ENCODE measurements around the gene RAB10.

RAB10 gene

DNA sequence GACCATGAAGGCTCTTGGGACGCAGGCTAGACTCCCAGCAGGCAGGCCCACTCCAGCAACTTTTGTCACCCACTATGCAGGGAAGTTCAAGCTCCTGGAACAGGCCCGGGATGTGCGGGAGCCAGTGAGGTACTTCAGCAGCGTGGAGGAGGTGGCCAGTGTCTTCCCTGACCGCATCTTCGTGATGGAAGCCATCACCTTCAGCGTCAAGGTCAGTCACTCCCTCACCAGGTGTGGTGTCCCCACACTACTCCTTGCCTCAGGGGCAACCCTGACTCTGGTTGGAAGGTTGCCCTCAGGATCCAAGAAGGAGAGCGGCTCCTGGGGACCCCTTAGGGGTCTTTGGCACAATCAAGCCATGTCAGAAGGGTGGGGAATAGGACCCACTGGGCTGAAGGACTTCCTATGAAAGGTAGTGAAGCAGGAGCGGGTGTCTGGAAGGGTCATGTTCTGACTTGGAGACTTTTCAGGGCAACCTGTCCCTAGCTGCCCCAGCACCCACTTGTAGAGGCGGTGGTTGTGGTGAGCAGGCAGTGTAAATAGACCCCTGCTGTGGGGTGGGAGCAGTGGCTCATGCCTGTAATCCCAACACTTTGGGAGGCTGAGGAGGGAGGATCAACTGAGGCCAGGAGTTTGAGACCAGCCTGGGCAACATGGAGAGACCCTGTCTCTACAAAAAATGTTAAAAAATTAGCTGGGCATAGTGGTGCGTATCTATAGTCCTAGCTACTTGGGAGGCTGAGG is 149.2 kb downstream of the RAB10 start:
- in situ Hi-C loops (cut with HindIII; ENCODE audit: low pct_ligation_motif_present, low sequenced_read_pairs), result no loop called here
- DNase-seq, result no peak
- H3K27me3 ChIP-seq (replicated peaks), result no peaks in the 10 kb centered on the region
- no peak overlapping the region for H3K4me3 ChIP-seq (ENCODE audit: low read depth, low read length)
- H3K36me3 ChIP-seq (replicated peaks), result no peaks in the 10 kb centered on the region
- TF ChIP-seq, protein P1, sequence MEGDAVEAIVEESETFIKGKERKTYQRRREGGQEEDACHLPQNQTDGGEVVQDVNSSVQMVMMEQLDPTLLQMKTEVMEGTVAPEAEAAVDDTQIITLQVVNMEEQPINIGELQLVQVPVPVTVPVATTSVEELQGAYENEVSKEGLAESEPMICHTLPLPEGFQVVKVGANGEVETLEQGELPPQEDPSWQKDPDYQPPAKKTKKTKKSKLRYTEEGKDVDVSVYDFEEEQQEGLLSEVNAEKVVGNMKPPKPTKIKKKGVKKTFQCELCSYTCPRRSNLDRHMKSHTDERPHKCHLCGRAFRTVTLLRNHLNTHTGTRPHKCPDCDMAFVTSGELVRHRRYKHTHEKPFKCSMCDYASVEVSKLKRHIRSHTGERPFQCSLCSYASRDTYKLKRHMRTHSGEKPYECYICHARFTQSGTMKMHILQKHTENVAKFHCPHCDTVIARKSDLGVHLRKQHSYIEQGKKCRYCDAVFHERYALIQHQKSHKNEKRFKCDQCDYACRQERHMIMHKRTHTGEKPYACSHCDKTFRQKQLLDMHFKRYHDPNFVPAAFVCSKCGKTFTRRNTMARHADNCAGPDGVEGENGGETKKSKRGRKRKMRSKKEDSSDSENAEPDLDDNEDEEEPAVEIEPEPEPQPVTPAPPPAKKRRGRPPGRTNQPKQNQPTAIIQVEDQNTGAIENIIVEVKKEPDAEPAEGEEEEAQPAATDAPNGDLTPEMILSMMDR (IDR thresholded peaks at IDR 0.05; ENCODE audit: low read depth, low read length, missing control alignments), result no peak
- H3K27ac ChIP-seq, result no peak overlapping the region

- in situ Hi-C loops (cut with HindIII; ENCODE audit: low pct_ligation_motif_present, low sequenced_read_pairs), result no loop called here
- H3K36me3 ChIP-seq (replicated peaks), result no peaks in the 10 kb centered on the region
- H3K27me3 ChIP-seq (replicated peaks), result no peaks in the 10 kb centered on the region
- TF ChIP-seq, protein P1 (IDR thresholded peaks at IDR 0.05; ENCODE audit: low read depth, low read length, missing control alignments), result no peak
- no peak for DNase-seq
- H3K4me3 ChIP-seq (ENCODE audit: low read depth, low read length), result peak overlapping the region; percentile 56
- no peak overlapping the region for H3K27ac ChIP-seq
These were observed 150.2 kb downstream of the RAB10 start for GRCh38 chr2:26184121-26184520.

DNA sequence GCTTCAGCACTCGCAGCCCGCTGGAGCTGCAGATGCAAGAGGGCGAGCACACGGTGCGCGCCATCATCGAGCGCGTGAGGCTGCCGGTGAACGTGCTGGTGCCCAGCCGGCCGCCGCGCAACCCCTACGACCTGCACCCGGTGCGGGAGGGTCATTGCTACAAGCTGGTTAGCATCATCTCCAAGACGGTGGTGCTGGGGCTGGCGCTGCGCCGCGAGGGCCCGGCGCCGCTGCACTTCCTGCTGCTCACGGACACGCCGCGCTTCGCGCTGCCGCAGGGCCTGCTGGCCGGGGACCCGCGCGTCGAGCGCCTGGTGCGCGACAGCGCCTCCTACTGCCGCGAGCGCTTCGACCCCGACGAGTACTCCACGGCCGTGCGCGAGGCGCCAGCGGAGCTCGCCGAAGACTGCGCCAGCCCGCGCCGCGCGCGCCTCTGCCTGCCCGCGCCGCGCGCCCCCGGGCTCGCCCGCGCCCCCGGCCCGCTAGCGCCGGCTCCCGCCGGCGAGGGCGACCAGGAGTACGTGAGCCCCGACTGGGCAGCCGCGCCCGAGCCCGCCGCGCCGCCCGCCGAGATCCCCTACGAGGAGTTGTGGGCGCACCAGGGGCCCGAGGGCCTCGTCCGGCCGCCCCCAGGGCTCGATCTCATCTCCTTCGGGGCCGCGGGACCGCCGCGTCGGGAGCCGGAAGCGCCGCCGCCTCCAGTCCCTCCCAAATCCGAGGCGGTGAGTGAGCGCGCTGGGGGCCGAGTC is 150.8 kb downstream of the RAB10 start:
- in situ Hi-C loops (cut with HindIII; ENCODE audit: low pct_ligation_motif_present, low sequenced_read_pairs), result no loop called here
- TF ChIP-seq, protein P1 (IDR thresholded peaks at IDR 0.05; ENCODE audit: low read depth, low read length, missing control alignments), result peak; percentile 56
- peak overlapping the region; percentile 56 for H3K4me3 ChIP-seq (ENCODE audit: low read depth, low read length)
- no peaks in the 10 kb centered on the region for H3K36me3 ChIP-seq (replicated peaks)
- peak; percentile 59 for DNase-seq
- H3K27me3 ChIP-seq (replicated peaks), result no peaks in the 10 kb centered on the region
- H3K27ac ChIP-seq, result no peak overlapping the region

GRCh38 chr2:26185304-26185928 is 151.5 kb downstream of the RAB10 start:
- TF ChIP-seq, protein P1 (IDR thresholded peaks at IDR 0.05; ENCODE audit: low read depth, low read length, missing control alignments), result no peak
- H3K36me3 ChIP-seq (replicated peaks), result no peaks in the 10 kb centered on the region
- no peak for DNase-seq
- H3K27ac ChIP-seq, result no peak overlapping the region
- H3K4me3 ChIP-seq (ENCODE audit: low read depth, low read length), result peak overlapping the region; percentile 56
- no peaks in the 10 kb centered on the region for H3K27me3 ChIP-seq (replicated peaks)
- in situ Hi-C loops (cut with HindIII; ENCODE audit: low pct_ligation_motif_present, low sequenced_read_pairs), result no loop called here

DNA sequence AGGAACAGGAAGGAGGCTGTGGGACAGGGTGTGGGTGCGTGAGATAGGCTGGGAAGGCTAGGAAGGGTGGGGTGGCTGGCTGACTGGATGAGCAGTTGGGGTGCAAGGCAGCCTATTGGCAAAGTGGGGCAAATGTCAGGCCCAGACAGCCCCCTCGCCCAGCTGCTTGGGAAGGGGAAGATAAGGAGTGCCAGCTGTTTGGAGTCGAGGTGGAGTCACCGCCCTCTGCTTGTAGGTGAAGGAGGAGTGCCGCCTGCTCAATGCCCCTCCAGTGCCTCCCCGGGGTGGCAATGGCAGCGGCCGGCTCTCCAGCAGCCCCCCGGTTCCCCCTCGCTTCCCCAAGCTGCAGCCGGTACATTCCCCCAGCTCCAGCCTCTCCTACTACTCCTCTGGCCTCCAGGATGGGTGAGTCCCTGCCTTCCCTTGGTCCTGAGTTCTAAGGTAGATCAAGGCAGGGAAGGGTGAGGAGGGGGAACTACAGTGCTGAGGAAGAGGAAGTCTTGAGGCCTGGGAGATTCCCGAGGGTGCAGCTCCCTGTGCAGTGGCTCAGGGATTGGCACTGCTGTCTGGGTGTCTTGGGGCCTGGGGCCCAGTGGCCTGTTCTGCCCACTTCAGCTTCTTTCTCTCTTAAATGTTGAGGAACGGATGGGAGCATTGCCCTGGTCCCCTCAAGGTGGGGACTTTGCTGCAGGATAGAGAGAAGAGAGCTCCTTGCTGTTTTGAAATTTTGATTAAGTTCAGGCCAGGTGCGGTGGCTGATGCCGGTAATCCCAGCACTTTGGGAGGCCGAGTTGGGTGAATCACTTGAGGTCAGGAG is 152.3 kb downstream of the RAB10 start:
- in situ Hi-C loops (cut with HindIII; ENCODE audit: low pct_ligation_motif_present, low sequenced_read_pairs), result no loop called here
- no peak overlapping the region for H3K27ac ChIP-seq
- H3K4me3 ChIP-seq (ENCODE audit: low read depth, low read length), result no peak overlapping the region
- peaks cover 2% of the 10 kb centered on the region for H3K36me3 ChIP-seq (replicated peaks)
- no peaks in the 10 kb centered on the region for H3K27me3 ChIP-seq (replicated peaks)
- no peak for DNase-seq
- TF ChIP-seq, protein P1 (IDR thresholded peaks at IDR 0.05; ENCODE audit: low read depth, low read length, missing control alignments), result no peak
